DMS53 treated with DMSO at 0.1 percent for 48 hours (cell line): Measurements from ENCODE around the gene PSAPL1.

ENCODE experiments used
- DNase-seq: peaks from one replicate; lab custom pipeline; 2025; ENCODE audit not compliant: unreplicated experiment; lab: John Stamatoyannopoulos, UW

The PSAPL1 gene

DNA sequence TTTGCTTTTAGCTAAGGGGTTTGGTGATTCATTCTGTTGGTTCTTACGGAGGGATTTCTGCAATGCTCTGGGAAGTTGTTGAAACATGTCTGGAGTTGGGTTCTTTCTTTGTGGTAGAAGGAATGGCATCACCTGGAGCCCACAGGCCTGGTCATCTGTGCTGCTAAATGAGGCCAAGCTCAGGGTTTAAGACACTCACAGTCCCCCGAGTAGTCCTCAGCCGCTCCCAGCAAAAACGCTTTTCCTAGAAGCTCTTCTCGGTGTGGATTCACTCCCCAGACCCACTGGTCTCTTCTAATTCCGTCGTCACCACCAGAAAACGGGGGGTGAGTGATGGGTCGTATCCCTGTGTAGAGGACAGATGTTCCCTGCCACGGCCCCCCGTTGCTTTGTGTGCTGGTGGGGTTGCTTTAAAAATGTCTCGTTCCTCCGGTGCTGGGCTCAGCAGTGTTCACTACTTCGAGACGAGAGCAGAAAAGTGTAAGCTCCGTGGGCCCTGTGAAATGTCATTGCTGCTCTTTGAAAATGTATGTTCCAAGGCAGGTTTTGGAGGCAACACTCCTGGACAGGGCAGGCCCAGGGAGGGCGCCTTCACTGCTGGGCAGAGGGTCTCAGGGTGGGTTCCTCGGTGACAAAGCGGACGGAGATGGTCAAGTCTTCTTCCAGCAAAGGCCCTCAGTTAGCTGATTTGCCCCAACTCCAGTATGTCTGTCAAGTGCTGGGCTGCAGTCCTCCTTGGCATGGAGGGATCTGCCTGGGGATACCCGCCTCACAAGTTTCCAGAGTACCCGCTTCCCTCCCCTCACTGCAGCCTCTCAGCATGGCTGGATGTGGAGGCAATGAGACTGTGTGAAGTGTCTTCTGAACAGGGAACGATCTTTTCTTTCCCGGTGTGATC is 37.3 kb downstream of the PSAPL1 start:
- DNase-seq: no peak

DNA sequence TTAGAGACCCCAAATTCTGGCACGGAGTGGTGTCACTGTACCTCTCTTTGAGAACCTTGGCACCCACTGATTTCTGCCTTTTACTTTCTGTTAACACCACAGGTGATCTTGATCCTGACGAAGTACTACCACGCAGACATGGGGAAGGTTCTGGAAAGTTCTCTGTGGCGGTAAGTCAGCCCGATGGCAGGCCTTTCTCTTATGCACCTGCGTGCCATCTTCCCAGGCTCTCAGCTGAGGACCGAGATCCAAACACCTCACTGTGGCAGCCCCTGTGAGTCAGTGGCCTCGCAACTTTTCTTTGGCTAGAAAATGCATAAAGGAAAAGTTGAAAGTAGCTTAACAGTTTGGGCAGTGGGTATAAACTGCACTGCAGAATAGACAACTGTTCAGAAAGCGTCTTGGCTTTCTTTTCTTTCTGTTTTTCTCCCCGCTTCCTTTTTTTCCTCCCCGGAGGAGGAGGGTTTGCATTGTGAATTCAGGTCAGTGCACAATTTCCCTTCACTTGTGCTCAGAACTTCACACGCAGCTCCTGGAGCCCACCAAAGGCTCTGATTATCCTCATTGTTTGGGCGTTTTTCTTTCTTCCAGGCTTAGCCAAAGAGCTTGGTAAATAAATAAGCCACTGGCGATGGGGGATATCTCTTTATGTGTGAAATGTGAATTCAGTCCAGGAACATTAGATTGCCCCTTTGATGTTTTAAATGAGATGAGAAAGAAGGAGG is 38.4 kb downstream of the PSAPL1 start:
- DNase-seq: no peak

DNA sequence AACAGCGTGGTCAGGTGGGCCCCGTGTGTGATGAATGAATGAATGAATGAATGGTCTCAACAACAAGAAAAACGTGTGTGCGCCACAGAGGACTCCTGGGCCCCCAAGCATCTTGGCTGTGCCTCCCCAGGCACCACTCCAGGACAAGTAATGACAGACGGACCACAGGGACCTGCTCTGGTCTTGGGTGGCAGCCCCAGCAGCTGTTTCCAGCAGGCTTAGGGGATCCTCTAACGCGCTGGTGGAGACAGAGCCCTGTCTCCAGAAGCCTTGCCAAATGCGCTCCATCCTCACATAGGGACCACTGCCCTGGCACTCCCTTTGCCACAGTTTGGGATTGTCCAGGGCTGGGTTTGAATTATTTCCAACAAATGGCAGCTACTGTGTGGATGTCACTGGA is 39.1 kb downstream of the PSAPL1 start:
- DNase-seq: no peak

DNA sequence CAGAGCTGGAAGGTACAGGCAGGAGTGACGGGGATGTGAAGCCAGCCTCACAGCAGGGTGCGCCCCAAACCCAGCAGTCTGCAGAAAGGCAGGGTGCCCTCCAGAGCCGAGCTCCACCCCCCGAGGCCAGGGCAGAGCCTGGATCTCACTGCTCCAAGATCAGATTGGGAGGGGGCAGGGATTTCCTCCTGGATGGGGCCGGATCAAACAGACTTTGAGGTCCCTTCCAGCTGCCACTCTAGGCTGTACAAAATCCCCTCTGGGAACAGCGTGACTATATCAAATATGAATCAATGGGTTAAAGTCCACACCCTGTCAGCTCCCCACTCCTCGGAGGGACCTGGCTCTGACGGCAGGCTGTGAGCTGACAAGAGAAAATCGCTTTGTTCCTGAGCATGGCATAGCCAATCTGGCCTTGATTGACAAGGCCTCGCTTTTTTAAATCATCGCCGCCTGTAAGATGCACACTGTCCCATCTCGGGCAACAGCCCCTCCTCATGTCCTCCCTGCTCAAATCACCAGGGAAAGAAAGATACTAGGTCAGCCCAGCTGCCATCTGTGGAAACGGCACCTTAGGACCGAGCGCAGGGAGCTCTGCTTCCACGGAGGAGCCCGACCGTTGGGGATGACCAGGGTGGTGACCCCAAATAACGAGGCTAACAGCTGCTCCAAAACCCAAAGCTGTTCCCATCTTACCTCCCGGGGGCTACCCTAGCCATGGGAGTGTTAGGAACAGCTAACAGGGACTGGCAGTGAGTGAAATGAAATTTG is 39.9 kb downstream of the PSAPL1 start:
- no peak for DNase-seq

DNA sequence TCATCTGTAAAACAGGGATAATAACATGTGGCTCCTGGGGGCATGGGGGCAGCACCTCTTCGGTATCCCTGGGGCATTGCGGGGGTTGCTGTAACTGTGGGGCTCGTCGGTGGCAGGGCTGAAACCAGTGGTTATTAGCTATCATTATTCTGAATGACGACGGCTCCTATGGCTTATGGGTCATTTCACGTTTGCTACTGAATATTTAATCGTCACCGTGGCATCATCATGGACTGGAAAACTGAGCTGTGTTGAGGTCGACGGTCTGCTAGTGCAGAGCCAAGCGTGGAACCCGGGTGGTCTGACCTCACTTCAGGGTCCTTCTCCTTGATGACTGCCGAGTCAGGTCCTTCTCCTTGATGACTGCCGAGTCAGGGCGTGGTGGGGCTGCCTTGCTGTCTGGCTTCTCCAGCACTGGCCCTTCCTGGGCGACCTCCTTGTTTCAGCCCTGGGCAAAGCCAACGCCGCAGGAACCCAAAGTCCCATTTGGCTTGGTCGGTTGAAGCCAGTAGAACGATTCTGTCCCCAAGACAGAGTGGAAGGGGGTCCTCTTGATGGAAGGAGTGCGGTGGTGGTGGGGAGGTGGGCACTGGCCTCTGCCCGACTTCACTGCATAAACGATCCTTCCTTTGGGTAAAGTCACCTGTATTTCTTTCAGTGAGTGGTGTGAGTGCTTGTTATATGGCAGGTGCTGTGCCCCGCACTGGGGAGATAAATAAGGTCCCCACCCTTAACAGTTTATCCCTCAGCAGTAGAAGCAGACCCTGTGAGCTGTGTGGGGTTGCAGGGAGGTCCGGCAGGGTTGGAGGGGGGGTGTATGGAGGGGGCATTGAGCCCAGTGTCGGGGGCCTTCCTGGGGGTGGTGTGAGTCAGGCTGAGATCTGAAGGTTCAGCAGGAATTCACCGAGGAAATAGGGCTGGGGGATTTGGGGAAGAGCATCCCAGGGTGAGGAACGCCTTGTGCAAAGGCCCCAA is 40.8 kb downstream of the PSAPL1 start:
- DNase-seq: no peak

DNA sequence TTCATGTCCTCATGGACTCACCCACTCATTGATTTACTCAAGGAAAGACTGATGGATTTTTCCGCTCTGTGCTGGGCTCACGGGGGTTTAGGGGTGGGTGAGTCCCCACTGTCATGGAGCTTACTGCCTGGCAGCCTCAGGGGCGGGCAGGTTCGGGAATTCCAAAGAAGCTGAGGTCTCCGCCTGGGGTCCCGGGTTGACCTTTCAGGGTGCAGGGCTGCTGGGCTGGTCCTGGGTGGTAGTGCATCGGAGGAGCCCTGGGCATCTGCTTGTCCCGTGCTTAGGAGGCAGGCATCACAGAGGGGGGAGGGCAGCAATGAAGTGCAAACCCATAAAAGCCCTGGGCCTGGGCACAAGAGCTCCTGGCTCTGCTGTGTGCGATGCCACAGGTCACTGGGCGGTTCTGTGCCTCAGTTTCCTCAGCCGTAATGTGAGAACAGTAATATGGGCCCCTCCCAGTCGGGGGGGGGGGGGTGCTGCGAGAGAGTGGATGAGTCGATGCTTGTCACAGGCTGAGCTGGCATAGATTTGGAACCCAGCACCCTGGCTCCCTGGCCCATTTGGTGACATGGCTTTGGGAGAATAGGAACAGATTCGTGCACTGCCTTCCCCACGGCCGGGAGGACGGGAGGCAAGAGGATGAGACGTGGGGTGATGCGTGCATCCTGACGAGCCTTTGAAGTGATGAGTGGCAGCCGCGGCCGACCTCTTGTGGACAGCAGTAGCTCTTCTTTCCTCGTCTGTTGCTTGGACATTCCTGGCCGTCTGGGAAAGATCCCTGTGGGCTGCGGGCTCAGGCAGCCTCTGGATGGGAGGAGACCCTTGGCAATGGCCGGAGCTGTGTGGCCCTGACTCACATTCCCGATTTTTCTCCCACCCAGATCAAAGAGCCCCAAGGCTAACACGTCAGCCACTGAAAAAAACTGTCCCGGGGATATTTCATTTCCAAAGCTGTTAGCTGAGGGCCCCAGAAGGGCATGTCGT is 42.0 kb downstream of the PSAPL1 start:
- DNase-seq: no peak

DNA sequence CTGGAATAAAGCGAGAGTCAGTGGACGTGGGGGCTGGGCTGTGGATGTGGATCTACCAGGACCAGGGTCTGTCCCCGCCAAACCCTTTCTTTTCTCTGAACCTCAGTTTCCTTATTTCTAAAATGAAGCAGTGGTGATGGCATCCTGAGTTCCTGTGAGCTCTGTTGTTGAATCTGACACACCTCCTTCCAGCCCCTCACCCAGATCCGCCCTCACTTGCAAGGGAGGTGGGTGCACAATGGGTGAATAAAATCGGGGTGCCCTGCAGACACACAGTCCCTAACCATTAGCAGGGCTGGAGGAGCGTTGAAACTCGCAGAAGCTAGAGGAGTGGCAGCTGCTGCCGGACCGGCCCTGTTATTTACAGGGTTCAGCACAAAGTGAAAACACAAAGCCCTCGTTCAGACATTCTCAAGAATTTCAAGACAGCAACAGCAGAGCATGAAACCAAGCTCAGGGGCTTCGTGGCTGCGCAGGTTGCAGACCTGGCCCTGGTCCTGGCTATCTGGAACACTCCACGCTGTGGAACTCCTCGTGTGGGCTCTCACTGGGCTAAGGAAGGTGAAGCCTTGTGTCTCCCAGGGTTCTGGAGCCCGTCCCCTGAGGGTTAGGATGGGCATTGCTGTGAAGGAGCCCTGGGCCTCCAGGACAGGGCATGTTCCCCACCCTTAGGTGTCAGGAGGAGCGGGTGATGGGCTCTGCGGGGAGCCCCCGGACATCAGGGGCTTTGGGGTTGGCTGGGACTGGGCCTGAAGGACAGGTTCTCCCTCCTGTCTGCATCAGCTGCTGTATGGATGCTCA is 42.9 kb downstream of the PSAPL1 start:
- no peak for DNase-seq

DNA sequence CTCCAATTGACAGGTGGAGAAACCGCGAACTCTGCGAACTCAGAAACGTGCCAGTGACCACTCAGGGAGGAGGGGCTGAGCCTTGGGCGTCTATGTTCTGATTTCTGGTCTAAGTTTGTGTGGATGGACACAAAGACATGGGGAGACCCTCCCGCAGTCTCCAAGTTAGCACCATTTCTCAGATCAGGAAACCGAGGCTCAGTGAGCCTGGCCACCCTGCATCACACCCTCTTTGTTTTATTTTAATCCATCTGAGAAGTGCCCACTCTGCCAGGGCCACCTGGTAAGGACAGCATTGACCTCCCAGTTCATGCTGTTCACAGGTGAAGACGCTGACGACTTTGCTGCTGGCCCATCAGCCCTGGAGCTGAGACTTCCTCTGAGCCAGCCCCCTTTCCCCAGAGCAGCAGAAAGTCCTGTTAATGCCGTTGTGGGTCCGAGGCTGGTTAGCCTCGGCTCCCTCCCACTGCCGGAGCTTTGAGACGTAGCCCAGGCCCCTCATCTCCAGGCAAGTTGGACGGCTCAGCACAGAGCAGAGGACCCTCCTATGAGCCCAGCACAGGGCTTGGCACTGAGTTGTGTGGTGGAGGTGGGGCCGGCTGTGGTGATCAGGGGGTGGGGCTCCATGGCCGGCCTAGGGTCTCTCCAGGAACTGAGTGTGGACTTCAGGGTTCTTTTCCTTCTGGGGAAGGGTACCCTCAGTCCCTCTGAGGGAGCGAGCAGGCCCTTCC is 43.7 kb downstream of the PSAPL1 start:
- DNase-seq: no peak

DNA sequence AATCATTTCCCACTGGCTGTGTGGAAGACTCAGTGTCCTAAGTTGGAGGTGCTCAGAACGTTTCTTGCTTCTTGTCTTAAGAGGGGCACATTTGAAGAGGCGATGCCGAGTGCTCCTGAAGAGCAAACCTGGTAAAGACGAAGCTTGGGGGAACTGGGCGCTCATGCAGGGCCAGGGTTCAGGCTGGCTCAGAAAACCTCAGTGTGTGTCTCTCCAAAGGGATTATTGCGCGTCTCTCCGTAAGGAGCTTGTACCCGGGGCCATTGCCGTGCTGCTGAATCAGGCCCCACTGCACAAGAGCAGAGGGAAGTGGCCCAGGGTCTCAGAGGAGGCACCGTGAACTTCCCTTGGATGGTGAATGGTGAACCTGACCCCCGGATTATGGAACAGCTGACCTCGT is 44.4 kb downstream of the PSAPL1 start:
- no peak for DNase-seq

DNA sequence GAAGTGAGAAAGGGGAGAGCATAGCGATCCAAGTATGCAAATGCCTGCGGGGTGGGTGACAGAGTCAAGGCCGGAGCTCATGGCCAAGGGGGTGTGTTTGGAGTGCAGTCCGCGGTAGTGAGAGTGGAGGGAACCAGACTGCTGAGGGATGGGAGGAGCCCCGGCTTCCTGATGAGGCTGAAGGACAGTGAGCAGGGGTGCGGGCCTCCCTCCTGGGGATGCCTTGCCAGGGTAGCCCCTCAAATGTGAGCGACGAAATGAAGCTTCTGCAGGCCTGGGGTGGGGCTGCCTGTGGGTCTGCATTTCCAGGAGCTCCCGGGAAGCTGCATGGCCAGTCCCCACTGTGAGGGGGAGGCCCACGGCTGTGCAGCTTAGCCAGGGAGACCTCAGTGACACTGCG is 45.0 kb downstream of the PSAPL1 start:
- DNase-seq: no peak

DNA sequence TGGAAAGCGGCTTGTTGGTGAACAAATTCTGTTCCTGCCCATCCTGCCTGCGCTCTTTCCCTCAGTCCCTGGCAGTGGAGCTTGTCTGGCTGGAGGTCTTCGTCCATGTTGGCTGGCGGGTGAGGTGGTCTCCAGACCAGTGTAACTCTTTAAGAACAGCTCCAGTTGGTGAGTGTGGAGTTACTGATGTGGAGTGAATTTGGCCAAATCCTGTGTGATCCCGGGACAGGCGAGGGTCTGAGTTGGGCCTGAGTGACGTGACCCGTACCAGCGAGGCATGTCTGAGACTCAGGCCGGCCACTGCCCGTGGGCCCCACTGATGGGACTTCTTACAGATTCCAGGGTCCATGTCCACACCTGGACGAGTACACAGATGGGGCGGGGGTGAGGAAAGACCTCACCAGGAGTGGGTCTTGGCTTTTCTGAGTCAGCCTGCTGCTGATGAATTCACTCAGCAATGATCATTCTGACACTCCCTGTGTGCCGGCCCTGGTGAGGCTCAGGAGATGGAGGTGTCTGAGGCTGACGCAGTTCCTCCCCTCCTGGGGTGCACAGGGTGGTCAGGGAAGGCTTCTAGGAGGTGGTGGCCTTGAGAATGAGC is 45.5 kb downstream of the PSAPL1 start:
- DNase-seq: no peak

DNA sequence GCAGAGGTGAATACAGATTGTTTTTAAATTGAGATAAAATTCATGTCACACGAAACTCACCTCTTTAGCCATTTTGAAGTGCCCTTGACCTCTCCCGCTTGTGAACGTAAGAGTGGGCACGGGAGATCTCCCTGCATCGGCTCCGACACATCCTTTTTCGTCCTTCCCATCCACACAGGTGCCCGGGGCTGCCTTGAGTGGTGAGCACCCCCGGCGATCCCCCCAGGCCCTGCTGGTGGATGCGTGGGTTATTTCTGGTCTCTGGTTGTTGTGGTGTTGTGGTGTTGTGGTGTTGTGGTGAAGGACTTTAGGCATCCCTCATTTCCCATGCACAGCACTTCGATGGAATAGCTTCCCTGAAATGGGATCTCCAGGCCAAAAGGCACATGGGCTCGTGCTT is 46.1 kb downstream of the PSAPL1 start:
- DNase-seq: no peak

DNA sequence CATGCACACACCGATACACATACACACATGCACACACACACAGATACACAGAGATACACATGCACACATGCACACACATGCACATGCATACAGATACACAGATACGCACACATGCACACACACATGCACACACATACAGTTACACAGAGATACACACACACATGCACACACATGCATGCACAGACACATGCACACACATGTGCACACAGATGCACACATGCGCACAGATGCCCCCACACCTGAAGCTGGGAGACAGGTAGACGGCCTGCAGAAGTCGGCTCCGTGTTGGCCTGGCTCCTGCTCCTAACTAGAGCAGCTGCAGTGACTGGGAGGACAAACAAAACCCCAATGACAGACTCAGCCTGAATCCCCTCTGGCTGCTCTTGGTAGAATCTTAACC is 46.8 kb downstream of the PSAPL1 start:
- DNase-seq: no peak

DNA sequence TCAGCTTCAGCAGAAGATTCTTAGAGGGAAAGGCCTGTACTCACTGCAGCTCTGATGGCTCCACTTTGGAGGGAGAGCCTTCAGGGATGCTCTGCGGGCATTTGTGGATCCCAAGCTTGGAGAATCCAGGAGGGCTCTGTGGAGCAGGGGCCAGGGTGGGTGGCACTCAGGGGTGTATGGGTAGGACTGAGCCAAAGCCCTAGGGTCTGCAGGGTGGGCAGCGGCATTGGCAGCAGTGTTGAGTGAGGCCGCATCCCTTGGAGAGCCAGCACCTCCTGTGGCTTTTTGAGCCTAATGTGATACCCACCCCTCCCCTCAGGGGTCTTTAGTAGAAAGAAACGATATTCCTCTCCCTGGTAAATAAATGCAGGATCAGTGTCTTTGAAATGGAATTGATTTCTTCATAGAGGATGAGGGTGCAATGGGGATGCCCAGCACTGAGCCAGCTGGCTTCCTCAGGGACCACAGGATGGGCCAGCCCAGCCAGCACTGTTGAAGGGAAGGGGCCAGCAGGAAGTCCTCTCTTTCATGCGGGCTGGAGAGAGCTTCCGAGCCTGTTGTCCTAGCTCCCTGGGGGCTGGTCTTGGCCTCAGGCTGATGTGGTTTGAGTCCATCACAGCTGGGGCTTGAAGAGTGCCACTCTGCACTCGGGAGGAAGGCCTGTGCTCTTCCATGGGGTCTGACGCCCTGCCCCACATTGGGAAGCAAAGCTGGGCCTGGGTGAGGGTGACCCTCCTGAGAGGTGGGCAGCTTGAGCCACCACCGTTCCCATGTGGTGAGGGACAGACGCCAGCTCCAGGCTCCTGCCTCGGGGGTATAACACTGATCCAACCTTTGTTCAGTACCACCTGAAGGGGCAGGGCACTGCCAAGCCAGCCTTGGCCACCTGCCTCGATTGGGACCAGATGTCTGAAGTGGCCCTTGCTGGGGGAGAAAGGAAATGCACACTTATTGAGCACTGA is 49.5 kb downstream of the PSAPL1 start:
- no peak for DNase-seq

DNA sequence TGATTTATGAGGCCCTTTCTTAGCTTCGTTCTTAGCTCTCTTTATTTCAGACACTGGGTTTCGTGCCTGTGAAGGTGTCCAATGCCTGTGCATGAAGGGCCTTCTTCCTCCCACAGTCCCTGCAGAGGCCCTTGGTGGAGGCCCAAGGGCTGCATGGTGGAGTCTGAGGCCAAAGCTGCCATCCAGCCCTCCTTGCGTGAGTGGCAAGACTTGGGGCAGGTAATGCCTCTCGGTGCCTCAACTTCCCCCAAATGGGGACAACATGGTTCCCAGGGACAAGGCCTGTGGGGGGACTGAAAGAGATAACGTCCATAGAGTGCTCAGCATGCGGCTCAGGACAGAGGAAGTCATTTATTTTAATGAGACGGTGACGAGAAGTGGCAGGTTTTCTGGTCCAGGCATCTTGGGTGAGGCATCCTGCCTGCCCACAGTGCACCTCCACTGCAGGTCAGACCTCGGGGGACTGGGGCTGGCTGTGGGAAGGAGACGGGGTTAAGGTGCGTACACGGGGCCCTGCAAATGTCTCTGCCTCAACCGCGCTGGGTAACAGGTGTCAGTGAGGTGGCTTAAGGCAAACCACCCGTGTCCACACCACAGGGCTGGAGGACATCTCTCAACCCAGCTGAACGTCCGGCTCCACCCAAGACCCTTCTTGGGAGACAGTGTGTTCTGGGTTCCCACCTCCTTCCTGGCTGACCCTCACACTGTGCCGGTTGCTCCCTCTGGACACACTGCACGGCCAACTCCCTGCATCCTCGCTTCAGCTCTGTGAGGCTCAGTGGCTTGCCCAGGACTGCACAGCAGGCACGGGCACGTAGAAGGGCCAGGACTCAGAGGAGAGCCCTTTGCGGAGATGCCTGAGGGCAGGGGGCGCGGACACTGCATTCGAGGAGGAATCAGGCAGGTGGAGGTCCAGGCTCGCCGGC is 50.5 kb downstream of the PSAPL1 start:
- DNase-seq: no peak
